ENCODE data around the gene ULK2. TPM values are rescaled to one million over a fixed set of nuclear protein-coding genes. Genes with fewer than 3 reads are reported as not detected.

Gene ULK2
- total and polyA plus RNA-seq, 8 donors: 0.29 to 254 (median 9.1) TPM

- Histone ChIP-seq H3K9me3 (no peaks in the 10 kb centered on the region), H3K36me3 (peaks cover 8 to 51% (median 42%) of the 10 kb centered on the region in 4 donors), H3K27me3 (no peaks in the 10 kb centered on the region), H3K4me1 (peaks cover 0 to 10% (median 3%) of the 10 kb centered on the region in 4 donors), H3K4me3 (no peak overlapping the region), H3K27ac (no peak overlapping the region)
- intact Hi-C loops (cut with DNase I; ENCODE audit: low total_unique reads): no loop called here
- 79 to 88% (median 80%) methylated on average over 6 of the region's 6 CpGs for WGBS, 5 donors
- TF ChIP-seq CTCF (IDR thresholded peaks at IDR 0.05): no peak
- no peak for TF ChIP-seq POLR2A (IDR thresholded peaks at IDR 0.05)
- no peak for TF ChIP-seq POLR2AphosphoS5 (IDR thresholded peaks at IDR 0.05)
- TF ChIP-seq EP300 (IDR thresholded peaks at IDR 0.05): no peak
- no peak for DNase-seq
These were observed 96.6 kb downstream of the ULK2 start for GRCh38 chr17:19770985-19771735.

GRCh38 chr17:19769946-19770652 lies 97.6 kb downstream of the ULK2 start:
- Histone ChIP-seq H3K27me3 (no peaks in the 10 kb centered on the region), H3K9me3 (no peaks in the 10 kb centered on the region), H3K27ac (peak overlapping the region in 2 of 5 donors; percentile 10 to 21), H3K4me1 (peaks cover 0 to 10% (median 3%) of the 10 kb centered on the region in 4 donors), H3K4me3 (no peak overlapping the region), H3K36me3 (peaks cover 4 to 42% (median 33%) of the 10 kb centered on the region in 4 donors)
- TF ChIP-seq POLR2A (IDR thresholded peaks at IDR 0.05): no peak
- no peak for TF ChIP-seq EP300 (IDR thresholded peaks at IDR 0.05)
- TF ChIP-seq POLR2AphosphoS5 (IDR thresholded peaks at IDR 0.05): no peak
- no peak for DNase-seq
- intact Hi-C loops (cut with DNase I; ENCODE audit: low total_unique reads): loop anchor here (5.0 to 10.0 kb wide), 2 partner anchors 258 to 405 kb away; partner anchors contain the start of gene B9D1
- WGBS, 5 donors: 71 to 83% (median 81%) methylated on average over 6 to 7 of the region's 7 CpGs

GRCh38 chr17:19768046-19768782 lies 99.5 kb downstream of the ULK2 start:
- peaks cover 0 to 10% (median 3%) of the 10 kb centered on the region in 4 donors for H3K4me1 ChIP-seq
- no peak overlapping the region for H3K4me3 ChIP-seq
- no peaks in the 10 kb centered on the region for H3K27me3 ChIP-seq
- no peak for TF ChIP-seq POLR2AphosphoS5 (IDR thresholded peaks at IDR 0.05)
- TF ChIP-seq CTCF (IDR thresholded peaks at IDR 0.05): no peak
- no peak for TF ChIP-seq EP300 (IDR thresholded peaks at IDR 0.05)
- TF ChIP-seq POLR2A (IDR thresholded peaks at IDR 0.05): no peak
- intact Hi-C loops (cut with DNase I; ENCODE audit: low total_unique reads): loop anchor here (5.0 to 10.0 kb wide), 2 partner anchors 256 to 403 kb away; partner anchors contain the start of gene B9D1
- no peaks in the 10 kb centered on the region for H3K9me3 ChIP-seq
- WGBS, 5 donors: 52 to 61% (median 58%) methylated on average over 10 of the region's 10 CpGs
- no peak overlapping the region for H3K27ac ChIP-seq
- no peak for DNase-seq
- H3K36me3 ChIP-seq: peaks cover 0 to 24% (median 15%) of the 10 kb centered on the region in 4 donors

GRCh38 chr17:19766421-19767270 lies 101.1 kb downstream of the ULK2 start:
- WGBS, 5 donors: 13 to 35% (median 18%) methylated on average over 6 to 12 of the region's 12 CpGs
- no peak overlapping the region for H3K4me3 ChIP-seq
- no peaks in the 10 kb centered on the region for H3K9me3 ChIP-seq
- no peak overlapping the region for H3K27ac ChIP-seq
- H3K4me1 ChIP-seq: peaks cover 0 to 15% (median 10%) of the 10 kb centered on the region in 4 donors
- H3K27me3 ChIP-seq: no peaks in the 10 kb centered on the region
- intact Hi-C loops (cut with DNase I; ENCODE audit: low total_unique reads): loop anchor here (5.0 to 10.0 kb wide), 2 partner anchors 254 to 402 kb away; partner anchors contain the start of gene B9D1
- peak in 5 of 7 experiments; percentile 82 to 95 (median 89) for TF ChIP-seq CTCF (IDR thresholded peaks at IDR 0.05)
- TF ChIP-seq POLR2A (IDR thresholded peaks at IDR 0.05): no peak
- no peak for TF ChIP-seq EP300 (IDR thresholded peaks at IDR 0.05)
- TF ChIP-seq POLR2AphosphoS5 (IDR thresholded peaks at IDR 0.05): peak in 1 of 3 donors; percentile 30
- H3K36me3 ChIP-seq: peaks cover 0 to 10% (median 6%) of the 10 kb centered on the region in 4 donors
- DNase-seq: peak; percentile 81 to 88
